A204.1 (cell line): ENCODE measurements around the gene SEC24C.
"Not testable (repeated sequence)": the region's sequence is repeated elsewhere in the genome, so short reads cannot be mapped to it uniquely, and the experiment has no call there.

ENCODE experiments used
- FAIRE-seq: peaks from 2 replicates; lab custom pipeline; 2012; peaks lifted over from hg19 to GRCh38; lab: Jason Lieb, UNC

The SEC24C gene

DNA sequence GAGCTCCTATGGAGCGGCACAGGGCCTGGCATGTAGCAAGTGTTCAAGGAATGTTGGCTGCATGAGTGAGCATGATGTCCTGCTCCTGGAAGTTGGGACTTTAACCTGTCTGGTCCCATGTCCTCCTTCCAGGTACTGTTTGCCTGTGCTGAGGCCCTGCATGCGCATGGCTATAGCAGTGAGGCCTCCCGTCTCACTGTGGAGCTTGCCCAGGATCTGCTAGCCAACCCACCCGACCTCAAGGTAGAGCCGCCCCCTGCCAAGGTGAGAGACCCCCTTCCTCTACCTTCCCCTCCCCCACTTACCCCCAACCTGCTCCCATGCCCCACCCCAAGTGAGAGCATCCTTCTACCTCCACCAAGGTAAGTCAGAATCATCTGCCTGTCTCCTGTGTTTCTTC, 49.3 kb downstream of the SEC24C start:
- no peak for FAIRE-seq

DNA sequence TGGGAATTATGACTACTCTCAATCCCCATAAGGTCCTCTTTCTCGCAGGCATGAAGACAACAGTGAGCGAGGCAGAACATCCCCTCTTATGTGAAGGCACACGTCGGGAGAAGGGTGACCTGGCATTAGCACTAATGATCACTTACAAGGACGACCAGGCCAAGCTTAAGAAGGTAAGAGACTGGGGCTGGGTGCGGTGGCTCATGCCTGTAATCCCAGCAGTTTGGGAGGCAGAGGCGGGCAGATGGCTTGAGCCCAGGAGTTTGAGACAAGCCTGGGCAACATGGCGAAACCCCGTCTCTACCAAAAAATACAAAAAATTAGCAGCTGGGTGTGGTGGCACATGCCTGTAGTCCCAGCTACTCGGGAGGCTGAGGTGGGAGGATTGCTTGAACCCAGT, 51.3 kb downstream of the SEC24C start:
- not testable (repeated sequence) for FAIRE-seq

DNA sequence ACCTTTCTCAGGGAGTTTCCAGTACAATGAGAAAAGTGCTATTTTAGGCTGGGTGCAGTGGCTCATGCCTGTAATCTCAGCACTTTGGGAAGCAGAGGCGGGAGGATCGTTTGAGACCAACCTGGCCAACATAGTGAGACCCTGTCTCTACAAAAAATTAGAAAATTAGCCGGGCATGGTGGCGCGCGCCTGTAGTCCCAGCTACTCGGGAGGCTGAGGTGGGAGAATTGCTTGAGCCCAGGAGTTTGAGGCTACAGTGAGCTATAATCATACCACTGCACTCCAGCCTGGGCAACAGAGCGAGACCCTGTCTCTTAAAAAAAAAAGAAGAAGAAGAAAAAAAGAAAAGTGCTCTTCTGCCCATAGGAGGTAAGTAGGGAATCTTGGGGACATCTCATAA, 51.9 kb downstream of the SEC24C start:
- not testable (repeated sequence) for FAIRE-seq

DNA sequence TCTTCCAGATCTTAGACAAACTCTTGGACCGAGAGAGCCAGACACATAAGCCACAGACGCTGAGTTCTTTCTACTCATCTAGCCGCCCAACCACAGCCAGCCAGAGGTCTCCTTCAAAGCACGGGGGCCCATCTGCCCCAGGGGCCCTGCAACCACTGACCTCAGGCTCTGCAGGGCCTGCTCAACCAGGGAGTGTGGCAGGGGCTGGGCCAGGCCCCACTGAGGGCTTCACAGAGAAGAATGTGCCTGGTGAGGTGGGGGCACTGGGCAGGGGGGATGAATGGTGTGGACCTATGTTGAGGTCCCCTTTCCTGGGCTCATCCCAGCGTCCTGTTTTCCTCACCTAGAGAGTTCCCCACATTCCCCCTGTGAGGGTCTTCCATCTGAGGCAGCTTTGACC, 52.6 kb downstream of the SEC24C start:
- no peak for FAIRE-seq

DNA sequence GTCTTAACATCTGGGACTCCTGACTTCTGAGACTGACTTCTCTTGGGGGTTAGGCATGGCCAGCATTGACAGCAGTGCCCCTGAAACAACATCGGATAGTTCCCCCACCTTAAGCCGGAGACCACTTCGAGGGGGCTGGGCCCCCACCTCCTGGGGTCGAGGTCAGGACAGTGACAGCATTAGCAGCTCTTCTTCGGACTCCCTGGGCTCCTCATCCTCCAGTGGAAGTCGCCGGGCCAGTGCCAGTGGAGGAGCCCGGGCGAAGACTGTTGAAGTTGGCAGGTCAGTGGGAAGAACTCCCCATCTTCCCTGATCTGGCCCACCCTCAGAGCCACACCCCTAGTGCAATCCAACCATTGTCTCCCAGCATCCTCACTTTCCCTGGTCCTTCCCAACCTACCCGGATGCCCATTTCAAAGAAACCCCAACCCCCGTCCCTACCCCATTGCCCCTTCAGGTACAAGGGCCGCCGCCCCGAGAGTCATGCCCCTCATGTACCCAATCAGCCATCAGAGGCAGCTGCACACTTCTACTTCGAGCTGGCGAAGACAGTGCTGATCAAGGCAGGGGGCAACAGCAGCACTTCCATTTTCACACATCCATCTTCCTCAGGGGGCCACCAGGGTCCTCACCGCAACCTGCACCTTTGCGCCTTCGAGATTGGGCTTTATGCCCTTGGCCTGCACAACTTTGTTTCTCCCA, 53.3 kb downstream of the SEC24C start:
- no peak for FAIRE-seq

DNA sequence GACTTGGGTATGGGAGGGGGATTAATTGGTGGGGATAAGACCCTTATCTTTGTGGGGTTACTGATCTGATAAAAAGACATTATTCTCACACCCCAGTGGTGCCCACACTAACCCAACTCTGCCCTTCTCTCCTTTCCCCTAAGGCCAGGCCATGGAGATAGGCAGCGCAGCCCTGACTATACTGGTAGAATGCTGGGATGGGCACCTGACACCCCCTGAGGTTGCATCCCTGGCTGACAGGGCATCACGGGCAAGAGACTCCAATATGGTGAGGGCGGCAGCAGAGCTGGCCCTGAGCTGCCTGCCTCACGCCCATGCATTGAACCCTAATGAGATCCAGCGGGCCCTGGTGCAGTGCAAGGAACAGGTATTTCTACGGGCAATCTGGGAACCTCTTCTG, 53.9 kb downstream of the SEC24C start:
- FAIRE-seq = no peak

DNA sequence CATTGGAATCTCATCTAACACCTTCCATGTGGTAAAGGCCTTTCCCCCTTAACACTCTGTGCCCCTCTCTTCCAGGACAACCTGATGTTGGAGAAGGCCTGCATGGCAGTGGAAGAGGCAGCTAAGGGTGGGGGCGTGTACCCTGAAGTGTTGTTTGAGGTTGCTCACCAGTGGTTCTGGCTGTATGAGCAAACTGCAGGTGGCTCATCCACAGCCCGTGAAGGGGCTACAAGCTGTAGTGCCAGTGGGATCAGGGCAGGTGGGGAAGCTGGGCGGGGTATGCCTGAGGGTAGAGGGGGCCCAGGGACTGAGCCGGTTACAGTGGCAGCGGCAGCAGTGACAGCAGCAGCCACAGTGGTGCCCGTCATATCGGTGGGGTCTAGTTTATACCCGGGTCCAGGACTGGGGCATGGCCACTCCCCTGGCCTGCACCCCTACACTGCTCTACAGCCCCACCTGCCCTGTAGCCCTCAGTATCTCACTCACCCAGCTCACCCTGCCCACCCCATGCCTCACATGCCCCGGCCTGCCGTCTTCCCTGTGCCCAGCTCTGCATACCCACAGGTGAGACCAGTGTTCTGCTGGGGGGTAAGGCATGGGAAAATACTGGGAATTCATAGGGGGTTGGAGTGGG, 54.9 kb downstream of the SEC24C start:
- FAIRE-seq = no peak

DNA sequence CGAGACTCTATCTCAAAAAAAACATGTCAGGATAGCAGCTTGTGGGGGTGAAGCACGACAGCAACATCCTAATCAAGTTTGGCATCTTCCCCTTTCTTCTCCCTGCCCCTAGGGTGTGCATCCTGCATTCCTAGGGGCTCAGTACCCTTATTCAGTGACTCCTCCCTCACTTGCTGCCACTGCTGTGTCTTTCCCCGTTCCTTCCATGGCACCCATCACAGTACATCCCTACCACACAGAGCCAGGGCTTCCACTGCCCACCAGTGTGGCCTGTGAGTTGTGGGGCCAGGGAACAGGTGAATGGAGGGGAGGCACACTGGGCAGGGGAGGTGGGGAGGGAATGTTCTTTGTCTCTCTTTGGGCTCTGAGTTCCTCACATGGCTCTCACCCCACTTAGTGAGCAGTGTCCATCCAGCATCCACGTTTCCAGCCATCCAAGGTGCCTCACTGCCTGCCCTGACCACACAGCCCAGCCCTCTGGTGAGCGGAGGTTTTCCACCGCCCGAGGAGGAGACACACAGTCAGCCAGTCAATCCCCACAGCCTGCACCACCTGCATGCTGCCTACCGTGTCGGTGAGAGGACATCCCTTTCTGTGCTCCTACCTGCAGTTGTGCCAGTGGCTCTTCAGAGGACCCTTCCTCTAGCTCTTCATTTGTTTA, 55.9 kb downstream of the SEC24C start:
- FAIRE-seq = no peak

DNA sequence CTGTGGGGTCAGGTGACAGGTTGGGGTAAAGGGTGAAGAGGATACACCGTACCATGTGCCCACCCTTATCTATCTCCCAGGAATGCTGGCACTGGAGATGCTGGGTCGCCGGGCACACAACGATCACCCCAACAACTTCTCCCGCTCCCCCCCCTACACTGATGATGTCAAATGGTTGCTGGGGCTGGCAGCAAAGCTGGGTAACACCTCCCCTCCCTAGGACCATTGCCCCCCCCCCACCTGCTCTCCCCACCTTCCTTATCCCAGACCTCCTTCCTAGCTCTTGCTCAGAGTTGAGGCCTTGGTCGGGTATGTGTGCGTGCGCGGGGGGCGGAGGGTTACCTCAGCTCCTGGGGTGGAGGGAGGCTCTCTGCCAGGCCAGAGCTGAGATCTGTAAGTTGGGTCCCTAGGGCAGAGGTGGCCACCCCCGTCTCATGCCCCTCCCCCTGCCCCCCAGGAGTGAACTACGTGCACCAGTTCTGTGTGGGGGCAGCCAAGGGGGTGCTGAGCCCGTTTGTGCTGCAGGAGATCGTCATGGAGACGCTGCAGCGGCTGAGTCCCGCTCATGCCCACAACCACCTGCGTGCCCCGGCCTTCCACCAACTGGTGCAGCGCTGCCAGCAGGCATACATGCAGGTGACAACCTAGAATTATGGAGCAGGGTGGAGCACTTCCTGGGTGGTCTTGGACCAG, 56.5 kb downstream of the SEC24C start:
- FAIRE-seq = no peak

DNA sequence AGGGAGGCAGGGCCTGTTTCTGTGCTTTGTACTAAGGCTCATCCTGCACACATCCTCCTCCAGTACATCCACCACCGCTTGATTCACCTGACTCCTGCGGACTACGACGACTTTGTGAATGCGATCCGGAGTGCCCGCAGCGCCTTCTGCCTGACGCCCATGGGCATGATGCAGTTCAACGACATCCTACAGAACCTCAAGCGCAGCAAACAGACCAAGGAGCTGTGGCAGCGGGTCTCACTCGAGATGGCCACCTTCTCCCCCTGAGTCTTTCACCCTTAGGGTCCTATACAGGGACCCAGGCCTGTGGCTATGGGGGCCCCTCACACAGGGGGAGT, 57.0 kb downstream of the SEC24C start:
- no peak for FAIRE-seq

DNA sequence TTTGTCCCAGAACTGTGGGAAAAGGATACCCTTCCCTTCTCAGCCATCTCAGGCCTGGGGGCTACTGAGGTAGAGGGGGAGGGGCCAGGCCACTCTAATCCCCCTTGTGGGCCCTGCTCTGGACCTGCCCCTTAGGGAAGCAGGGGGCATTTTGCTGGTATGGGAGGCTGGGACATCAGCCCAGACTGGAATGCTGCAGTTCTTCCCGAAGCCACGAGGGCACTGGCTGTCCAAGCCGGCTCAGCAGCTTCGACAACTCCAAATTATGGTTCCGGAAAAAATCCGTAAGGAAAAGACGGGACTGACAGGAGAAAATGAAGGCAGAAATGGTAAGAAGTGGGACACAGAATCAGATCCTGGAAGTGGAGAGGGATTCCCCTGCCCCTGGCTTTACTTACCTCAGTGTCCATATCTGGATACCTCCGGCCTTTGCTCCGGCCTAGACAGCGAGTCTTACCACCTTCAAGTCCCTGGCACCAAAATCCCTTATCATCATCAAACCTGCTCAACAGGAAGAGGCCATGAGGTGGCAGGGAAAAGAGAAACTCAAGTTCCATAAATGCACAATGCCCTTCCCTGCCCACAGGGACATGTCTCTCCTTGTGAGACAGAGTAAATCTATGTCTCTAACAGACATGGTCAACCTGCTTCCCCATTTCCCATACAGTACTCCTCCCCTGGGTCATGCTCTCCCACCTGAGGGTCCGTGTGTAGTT, 58.3 kb downstream of the SEC24C start:
- no peak for FAIRE-seq

DNA sequence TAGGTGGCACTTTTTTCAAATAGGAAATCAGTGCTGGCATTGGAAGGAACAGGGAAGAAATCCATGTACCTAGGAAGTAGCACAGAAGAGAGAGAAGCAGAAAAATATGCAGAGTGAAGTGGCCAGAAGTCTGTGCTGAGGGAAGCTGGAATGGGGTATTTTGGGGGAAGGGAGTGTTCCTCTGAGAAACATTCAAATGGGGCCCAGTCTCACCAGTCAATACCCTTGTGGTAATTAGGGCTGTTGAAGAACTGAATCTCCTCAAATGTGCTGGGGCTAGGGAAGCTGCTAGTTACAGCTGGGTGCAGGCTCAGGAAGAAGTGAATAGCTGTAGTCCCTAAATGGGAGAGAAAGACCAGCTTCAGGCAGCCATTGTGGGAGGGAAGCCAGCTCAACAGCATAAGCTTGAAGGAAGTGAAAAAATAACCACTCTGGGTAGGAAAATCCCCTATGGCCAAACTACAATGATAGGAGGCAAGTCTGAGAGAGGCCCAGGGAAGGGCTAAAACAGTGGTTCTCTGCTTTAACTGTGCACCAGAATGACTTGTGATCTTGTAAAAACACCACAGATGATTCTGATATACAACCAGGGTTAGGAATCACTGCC, 59.6 kb downstream of the SEC24C start:
- no peak for FAIRE-seq

DNA sequence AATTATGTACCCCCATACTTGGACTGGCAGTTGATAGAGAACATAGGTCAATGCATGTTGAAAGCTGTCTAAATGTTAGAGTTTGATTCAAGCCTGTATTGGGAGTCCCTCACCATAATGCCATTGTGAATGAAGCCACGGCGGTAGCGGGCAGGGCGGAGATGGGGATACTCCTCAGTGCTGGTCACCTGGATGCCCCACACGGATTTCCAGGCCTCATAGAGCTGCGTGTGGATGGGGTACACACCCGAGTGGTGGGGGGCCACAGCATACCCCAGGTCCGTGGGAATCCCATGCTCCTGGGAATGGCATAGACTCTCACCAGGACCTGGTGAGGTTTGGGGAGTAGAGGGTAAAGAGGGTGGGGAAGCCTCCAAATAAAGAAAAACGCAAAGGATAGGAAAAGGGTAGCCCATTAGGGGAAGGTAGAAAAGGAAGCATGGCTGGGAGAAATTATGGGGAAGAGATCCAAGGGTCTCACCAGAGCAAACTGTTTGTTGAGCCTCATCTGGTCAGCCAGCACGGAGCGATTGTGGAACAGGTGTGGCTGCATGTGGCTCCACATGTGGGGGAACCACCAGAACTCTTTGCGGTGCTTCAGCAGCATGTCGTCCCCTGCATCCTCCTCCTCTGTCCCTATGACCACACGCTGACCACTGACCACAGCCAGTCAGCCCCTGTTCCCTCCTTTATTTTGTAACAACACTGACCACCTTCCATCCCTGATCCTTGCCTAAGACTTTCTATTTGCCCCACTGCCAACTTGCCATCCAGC, 62.2 kb downstream of the SEC24C start:
- FAIRE-seq = no peak

DNA sequence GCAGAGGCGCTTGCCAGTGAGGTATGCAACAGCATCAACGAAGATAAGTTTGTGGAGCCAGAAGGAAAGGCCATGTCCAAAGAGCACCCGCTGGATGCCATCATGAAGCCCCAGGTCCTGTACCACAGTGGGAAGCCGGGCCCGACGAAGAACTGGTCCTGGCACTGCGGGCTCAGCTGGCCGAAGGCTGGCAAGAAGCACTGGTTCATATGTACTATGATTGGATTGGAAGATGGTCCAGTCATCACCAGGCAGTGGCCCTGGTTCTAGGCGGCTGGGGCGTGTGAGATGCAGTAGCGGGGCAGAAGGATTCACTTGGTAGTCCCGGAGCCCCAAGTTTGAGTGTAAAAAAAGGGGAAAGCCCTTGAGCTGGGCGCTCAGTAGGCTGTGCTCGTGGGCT, 63.3 kb downstream of the SEC24C start:
- FAIRE-seq = no peak

DNA sequence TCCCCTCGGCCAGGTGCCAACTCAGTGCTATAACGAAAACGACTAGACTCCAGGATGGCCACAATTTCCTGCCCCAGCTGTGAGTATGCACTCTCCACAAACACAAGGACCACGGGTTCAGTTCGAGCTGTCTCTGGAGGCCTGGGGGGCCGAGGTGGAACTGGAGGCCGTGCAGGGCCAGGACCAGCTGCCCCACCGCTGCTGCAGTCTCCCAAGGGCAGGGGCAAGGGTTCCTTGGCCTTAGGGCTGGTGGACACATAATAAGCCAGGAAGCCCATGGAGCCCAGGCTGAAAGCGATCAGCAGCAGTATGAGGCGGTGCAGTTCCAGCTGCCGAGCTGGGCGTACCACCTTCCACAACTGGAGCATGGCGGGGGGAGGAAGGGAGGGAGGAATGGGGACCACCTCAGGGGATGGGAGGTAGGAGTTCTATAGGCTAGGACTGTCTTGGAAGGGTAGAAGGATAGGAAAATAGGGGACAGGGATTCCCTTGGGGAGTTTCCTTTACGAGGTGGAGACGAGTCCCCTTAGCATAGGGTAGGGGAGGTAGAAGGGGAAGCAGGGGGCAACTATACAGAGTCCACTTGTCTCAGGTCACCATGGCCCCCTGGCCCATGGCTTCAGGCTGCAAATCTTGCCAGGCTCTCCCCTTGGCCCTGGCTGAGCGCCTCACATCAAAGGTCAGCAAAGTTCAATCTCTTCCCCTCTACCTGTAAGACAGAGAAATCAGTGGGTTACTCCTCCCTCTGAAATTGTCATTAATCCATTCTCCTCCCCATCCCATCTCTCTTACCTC, 64.0 kb downstream of the SEC24C start:
- no peak for FAIRE-seq

DNA sequence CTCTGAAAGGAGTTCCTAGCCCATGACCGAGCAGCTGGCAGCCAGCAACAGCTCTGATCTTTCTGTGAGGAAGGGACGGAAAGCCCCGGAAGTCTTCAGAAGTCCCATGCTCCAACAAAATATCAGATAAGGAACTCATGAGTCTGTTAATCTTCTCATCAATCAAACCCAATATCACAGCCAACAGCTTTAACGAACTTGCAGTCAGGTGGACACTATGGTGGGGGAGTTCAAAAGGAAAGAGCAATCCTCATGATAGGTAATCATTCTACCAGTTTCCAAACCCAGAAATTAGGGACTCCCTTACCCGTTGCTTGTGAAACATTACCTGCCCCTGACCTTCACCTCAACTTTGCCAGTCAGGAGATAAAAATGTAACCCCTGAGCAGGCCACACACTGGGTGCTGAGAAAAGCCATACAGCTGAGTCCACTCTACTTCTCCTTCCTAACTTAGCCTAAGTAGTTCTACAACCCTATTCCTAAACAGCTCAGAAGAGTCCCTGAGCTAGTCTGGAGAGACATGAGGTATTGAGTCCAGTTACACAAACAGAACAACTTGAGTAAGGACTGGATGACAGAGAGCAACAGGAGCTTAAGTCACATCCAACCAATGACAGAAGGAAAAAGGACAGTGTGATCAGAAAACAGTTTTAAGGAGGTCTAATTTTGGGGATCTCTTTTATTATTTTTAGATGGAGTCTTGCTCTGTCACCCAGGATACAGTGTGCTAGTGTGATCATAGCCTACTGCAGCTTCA, 65.1 kb downstream of the SEC24C start:
- no peak for FAIRE-seq

DNA sequence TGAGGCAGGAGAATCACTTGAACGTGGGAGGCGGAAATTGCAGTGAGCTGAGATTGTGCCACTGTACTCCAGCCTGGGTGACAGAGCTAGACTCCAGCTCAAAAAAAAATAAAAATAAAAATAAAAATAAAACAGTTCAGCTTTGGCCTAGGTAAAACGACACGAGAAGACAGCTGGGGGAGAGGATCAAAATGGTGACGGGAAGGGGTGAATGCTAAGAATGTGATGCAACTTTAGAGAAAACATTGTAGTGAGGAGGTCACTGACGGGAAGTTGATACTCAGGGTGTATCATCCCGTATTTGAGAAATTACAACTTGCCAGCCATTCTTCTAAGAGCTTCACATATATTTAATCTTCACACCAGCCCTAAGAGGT, 66.2 kb downstream of the SEC24C start:
- no peak for FAIRE-seq

DNA sequence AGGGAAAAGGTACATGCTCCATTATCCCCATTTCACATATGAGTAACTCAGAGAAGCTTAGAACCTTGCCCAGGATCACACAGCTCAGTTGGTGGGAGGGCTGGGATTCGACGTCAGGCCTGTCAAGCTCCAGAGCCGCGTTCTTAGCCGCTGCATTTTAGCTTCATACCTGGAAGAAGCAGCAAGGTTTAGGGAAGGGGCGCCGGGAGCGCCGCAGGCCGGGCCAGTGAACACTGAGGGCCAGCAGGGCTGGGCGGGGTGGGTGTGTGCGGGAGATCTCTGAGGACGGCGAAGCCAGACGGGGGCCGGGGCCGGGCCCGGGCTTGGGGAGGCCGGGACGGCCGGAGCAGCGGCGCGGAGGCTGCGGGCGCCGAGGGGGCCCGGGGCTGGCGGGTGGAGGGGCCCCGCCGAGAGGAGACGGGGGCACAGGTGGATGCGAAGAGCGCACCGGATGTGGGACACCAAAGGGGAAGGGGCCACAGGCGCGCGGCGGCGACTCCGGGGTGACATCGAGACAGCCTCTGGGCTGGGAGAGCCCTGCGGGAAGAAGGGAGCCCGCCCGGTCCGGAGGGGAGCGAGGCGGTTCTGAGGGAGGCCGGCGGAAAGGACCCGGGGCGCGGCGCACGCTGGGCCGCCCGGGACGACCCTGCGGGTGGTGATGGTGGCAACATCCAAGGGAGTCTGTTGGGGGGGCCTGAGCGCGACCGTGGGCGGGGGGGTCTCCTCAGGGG, 66.7 kb downstream of the SEC24C start:
- no peak for FAIRE-seq

DNA sequence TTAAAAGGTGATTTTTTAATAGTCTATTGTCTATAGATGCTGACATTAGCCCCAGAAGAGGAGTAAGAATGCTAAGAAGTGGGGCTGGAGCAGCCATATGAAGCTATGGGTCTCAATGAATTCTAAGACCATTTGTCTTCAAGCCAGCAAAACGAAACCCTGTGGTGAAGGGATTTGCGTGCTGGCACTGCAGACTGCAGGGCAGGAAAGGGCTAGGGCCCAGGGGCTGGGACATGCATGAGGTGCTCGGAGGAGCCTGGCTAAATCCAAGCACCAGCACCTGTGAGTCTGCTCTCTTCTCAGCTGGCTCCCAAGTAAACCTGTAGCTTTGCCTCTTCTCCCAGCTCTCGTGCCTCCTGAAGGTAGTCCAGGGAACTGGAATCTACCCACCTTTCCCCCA, 68.5 kb downstream of the SEC24C start:
- no peak for FAIRE-seq
